Stimulated activated memory B cell treated with anti-CD40 and anti-IgM and Interleukin-4, amounts not matched to agents 10 μg/mL and 1 μg/mL and 100 μg/mL, for 72 hours (primary cell): Measurements from ENCODE around the gene CDT1.
"Not testable (repeated sequence)": the region's sequence is repeated elsewhere in the genome, so short reads cannot be mapped to it uniquely, and the experiment has no call there.

Source experiments
- ATAC-seq: fragments of 150-1000 bp; cut with Tn5 transposase; 2 replicates; pipeline ENCODE4 v1.10.0; 2021
- H3K27ac Mint-ChIP-seq: one replicate; pipeline ENCODE4 v1.8.0; 2022; ENCODE audit warnings: mild to moderate bottlenecking, mixed read lengths
- H3K27me3 Mint-ChIP-seq: one replicate; pipeline ENCODE4 v1.8.0; 2022; ENCODE audit warnings: mixed read lengths
- H3K36me3 Mint-ChIP-seq: one replicate; pipeline ENCODE4 v1.8.0; 2022; ENCODE audit warnings: mixed read lengths
- H3K4me1 Mint-ChIP-seq: one replicate; pipeline ENCODE4 v1.8.0; 2022; ENCODE audit warnings: mixed read lengths
- H3K4me3 Mint-ChIP-seq: one replicate; pipeline ENCODE4 v1.8.0; 2022; ENCODE audit warnings: mild to moderate bottlenecking, moderate library complexity, mixed read lengths
- H3K9me3 Mint-ChIP-seq: one replicate; pipeline ENCODE4 v1.8.0; 2022; ENCODE audit warnings: mixed read lengths

CDT1 gene

GRCh38 chr16:88763502-88764053 is 40.0 kb upstream of the CDT1 start:
- Mint-ChIP-seq H3K36me3 (peaks cover 18% of the 10 kb centered on the region), H3K4me1 (peaks cover 45% of the 10 kb centered on the region), H3K27me3 (no peaks in the 10 kb centered on the region), H3K27ac (no peak overlapping the region), H3K4me3 (no peak overlapping the region), H3K9me3 (peaks cover 3% of the 10 kb centered on the region)
- no peak for ATAC-seq

GRCh38 chr16:88764080-88764479 is 39.5 kb upstream of the CDT1 start:
- no peak for ATAC-seq
- Mint-ChIP-seq H3K4me1 (peaks cover 41% of the 10 kb centered on the region), H3K27me3 (no peaks in the 10 kb centered on the region), H3K36me3 (peaks cover 13% of the 10 kb centered on the region), H3K4me3 (no peak overlapping the region), H3K27ac (no peak overlapping the region), H3K9me3 (peaks cover 3% of the 10 kb centered on the region)

GRCh38 chr16:88764913-88765349 is 38.7 kb upstream of the CDT1 start:
- ATAC-seq, result no peak
- Mint-ChIP-seq H3K4me3 (no peak overlapping the region), H3K27me3 (no peaks in the 10 kb centered on the region), H3K36me3 (peaks cover 13% of the 10 kb centered on the region), H3K4me1 (peaks cover 43% of the 10 kb centered on the region), H3K9me3 (no peaks in the 10 kb centered on the region), H3K27ac (no peak overlapping the region)

GRCh38 chr16:88766975-88767374 is 36.6 kb upstream of the CDT1 start:
- H3K36me3 Mint-ChIP-seq, result peaks cover 13% of the 10 kb centered on the region
- no peaks in the 10 kb centered on the region for H3K27me3 Mint-ChIP-seq
- no peaks in the 10 kb centered on the region for H3K9me3 Mint-ChIP-seq
- H3K4me3 Mint-ChIP-seq, result peak overlapping the region; percentile 48
- peaks cover 56% of the 10 kb centered on the region for H3K4me1 Mint-ChIP-seq
- ATAC-seq, result no peak
- peak overlapping the region; percentile 86 for H3K27ac Mint-ChIP-seq

- peak overlapping the region; percentile 19 for H3K4me3 Mint-ChIP-seq
- H3K36me3 Mint-ChIP-seq, result peaks cover 13% of the 10 kb centered on the region
- H3K27ac Mint-ChIP-seq, result peak overlapping the region; percentile 86
- H3K4me1 Mint-ChIP-seq, result peaks cover 57% of the 10 kb centered on the region
- no peaks in the 10 kb centered on the region for H3K9me3 Mint-ChIP-seq
- no peaks in the 10 kb centered on the region for H3K27me3 Mint-ChIP-seq
- ATAC-seq, result no peak
Observed at GRCh38 chr16:88767546-88768070, 36.0 kb upstream of the CDT1 start.

GRCh38 chr16:88768071-88768783 is 35.4 kb upstream of the CDT1 start:
- ATAC-seq, result no peak
- Mint-ChIP-seq H3K27me3 (no peaks in the 10 kb centered on the region), H3K27ac (peak overlapping the region; percentile 86), H3K4me3 (peak overlapping the region; percentile 19), H3K9me3 (no peaks in the 10 kb centered on the region), H3K36me3 (peaks cover 13% of the 10 kb centered on the region), H3K4me1 (peaks cover 60% of the 10 kb centered on the region)

DNA sequence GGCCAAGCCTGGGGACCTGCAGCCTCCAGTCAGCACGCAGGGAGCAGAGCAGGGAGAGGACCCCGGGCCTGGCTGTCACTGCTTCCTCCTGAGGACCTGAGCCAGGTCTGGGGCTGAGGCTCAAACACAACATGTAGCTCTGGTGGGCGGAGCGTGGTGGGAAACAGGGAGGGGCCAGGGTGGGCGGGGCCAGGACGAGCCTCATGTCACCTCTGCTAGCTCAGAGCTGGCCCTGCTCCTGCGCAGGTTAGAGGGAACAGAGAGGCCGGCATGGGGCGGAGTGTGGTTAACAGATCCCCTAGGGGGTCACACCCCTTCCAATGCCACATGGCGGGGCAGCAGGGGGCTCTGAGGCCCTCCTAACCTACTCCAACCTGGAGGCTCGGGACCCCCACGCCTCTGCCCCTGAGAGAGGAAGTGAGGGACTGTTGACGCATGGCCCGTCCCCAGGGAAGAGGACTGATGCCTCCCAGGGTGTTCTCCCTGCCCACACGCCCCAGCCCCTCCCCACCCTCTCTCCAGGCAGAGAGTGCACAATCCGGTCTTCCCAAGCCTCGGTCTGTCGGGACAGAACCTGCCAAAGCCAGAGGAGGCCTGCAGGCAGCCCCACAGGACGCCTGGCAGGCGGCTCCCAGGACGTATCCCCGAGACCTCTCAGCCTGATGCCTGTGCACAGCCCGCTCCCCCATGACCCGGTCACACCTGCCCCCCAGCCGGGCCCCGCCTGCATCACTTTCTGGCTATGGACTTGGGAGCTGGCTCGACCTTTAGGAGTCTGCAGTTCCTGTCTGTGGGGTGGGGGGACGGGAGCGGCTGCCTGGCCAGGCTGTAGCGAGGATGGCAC is 33.8 kb upstream of the CDT1 start:
- no peaks in the 10 kb centered on the region for H3K27me3 Mint-ChIP-seq
- ATAC-seq, result peak; percentile 84
- H3K36me3 Mint-ChIP-seq, result peaks cover 4% of the 10 kb centered on the region
- peaks cover 63% of the 10 kb centered on the region for H3K4me1 Mint-ChIP-seq
- H3K27ac Mint-ChIP-seq, result peak overlapping the region; percentile 58
- H3K9me3 Mint-ChIP-seq, result no peaks in the 10 kb centered on the region
- H3K4me3 Mint-ChIP-seq, result peak overlapping the region; percentile 55

- H3K27ac Mint-ChIP-seq, result peak overlapping the region; percentile 40
- no peaks in the 10 kb centered on the region for H3K27me3 Mint-ChIP-seq
Observed at GRCh38 chr16:88770461-88771293, 32.9 kb upstream of the CDT1 start.

DNA sequence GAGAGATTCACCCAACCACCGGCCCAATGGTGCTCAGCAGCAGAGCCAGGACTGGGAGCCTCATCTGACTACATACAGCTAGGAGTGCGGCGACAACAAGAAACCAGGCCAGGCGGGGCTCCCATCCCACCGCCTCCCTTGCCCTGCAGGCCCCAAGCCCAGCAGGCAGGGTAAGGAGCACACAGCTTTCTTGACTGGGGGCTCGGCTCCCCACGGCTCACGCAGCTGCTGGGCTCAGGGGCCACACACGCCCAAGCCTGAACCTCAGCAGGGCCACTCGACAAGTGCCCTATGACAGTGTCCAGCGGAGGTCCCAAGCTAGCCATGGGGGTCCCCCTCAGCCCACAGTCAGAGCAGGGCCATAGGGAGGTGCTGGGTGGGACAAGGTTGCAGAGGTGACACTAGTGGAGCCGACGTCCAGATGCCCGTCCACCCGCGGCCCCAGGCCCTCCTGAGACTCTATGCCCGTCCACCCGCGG is 32.3 kb upstream of the CDT1 start:
- Mint-ChIP-seq H3K9me3 (no peaks in the 10 kb centered on the region), H3K27ac (peak overlapping the region; percentile 40), H3K4me1 (peaks cover 58% of the 10 kb centered on the region), H3K36me3 (peaks cover 6% of the 10 kb centered on the region), H3K27me3 (no peaks in the 10 kb centered on the region), H3K4me3 (no peak overlapping the region)
- no peak for ATAC-seq

More at GRCh38 chr16:88770461-88771293, 32.9 kb upstream of the CDT1 start:
- Mint-ChIP-seq H3K9me3 (no peaks in the 10 kb centered on the region), H3K36me3 (peaks cover 4% of the 10 kb centered on the region), H3K4me1 (peaks cover 64% of the 10 kb centered on the region), H3K4me3 (no peak overlapping the region)
- no peak for ATAC-seq

DNA sequence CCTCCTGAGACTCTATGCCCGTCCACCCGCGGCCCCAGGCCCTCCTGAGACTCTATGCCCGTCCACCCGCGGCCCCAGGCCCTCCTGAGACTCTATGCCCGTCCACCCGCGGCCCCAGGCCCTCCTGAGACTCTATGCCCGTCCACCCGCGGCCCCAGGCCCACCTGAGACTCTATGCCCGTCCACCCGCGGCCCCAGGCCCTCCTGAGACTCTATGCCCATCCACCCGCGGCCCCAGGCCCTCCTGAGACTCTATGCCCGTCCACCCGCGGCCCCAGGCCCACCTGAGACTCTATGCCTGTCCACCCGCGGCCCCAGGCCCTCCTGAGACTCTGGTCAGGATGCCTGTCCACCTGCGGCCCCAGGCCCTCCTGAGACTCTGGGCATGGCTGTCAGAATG is 31.8 kb upstream of the CDT1 start:
- not testable (repeated sequence) for H3K9me3 Mint-ChIP-seq, H3K4me3 Mint-ChIP-seq, H3K27ac Mint-ChIP-seq, ATAC-seq, H3K27me3 Mint-ChIP-seq
- peaks cover 54% of the 10 kb centered on the region for H3K4me1 Mint-ChIP-seq
- H3K36me3 Mint-ChIP-seq, result peaks cover 10% of the 10 kb centered on the region

- H3K9me3 Mint-ChIP-seq, result no peaks in the 10 kb centered on the region
- peak overlapping the region; percentile 51 for H3K27ac Mint-ChIP-seq
- ATAC-seq, result no peak
- H3K4me1 Mint-ChIP-seq, result peaks cover 47% of the 10 kb centered on the region
- H3K4me3 Mint-ChIP-seq, result no peak overlapping the region
- peaks cover 10% of the 10 kb centered on the region for H3K36me3 Mint-ChIP-seq
- no peaks in the 10 kb centered on the region for H3K27me3 Mint-ChIP-seq
Observed at GRCh38 chr16:88772871-88773811, 30.4 kb upstream of the CDT1 start.

GRCh38 chr16:88773812-88774291 is 29.7 kb upstream of the CDT1 start:
- Mint-ChIP-seq H3K36me3 (peaks cover 10% of the 10 kb centered on the region), H3K4me1 (peaks cover 54% of the 10 kb centered on the region)

DNA sequence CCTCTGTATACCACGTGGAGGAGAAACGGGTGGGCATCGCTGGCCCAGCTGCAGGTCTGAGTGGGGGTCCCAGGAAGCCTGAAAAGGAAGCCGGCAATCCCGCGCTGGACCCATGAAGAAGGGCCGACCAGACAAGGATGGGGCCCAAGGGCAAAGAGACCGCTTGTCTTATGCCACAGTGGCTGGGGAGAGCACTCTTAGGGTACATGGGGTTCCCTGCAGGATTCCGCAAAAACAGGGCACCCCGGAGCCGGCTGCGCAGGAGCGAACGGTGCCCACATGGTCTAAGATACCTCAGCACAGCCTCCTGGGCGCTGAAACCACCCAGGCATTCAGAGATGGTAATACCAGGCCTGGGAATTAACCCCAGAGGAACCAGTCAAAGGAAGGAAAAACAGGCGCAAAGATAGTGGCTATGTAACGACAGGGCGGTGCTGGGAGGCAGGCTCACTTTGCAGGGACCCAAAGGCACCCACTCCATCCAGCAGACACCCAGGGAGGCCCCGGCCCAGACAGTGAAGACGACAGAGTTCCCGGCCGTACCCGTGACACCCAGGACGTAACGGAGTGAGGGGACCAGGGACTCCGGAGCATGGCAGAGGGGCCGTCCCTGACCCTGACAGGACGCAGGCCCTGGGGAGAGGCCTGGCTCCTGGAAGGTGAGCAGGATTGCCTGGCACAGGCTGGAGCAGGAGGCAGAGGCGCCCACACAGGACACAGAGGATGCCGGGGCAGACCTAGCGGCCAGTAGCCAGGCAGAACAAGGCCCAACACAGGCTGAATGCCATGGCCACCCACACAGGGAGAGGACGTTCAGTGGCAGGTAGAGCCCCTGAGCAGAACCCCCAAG is 28.8 kb upstream of the CDT1 start:
- Mint-ChIP-seq H3K9me3 (no peaks in the 10 kb centered on the region), H3K36me3 (peaks cover 6% of the 10 kb centered on the region), H3K4me1 (peaks cover 49% of the 10 kb centered on the region), H3K4me3 (no peak overlapping the region), H3K27ac (peak overlapping the region; percentile 51), H3K27me3 (no peaks in the 10 kb centered on the region)
- ATAC-seq, result no peak

More at GRCh38 chr16:88773812-88774291, 29.7 kb upstream of the CDT1 start:
- peak overlapping the region; percentile 51 for H3K27ac Mint-ChIP-seq
- H3K9me3 Mint-ChIP-seq, result no peaks in the 10 kb centered on the region
- H3K27me3 Mint-ChIP-seq, result no peaks in the 10 kb centered on the region
- no peak for ATAC-seq
- H3K4me3 Mint-ChIP-seq, result no peak overlapping the region
